Peyer's patch (tissue), 4 donors: ENCODE results near the gene RNF115.

ENCODE experiments used
- CTCF ChIP-seq, 6 experiments: fragments of 450-650 bp in 4 of 6; fragments of 200-600 bp in 2 of 6; sonication (generic) in 1 of 6; IDR thresholded peaks; one replicate each; pipeline ENCODE4 v1.5.1; 2017 to 2019; ENCODE audit warnings: antibody characterized with exemption in 6 of 6, mild to moderate bottlenecking in 3 of 6, moderate library complexity in 1 of 6
- POLR2A ChIP-seq, 2 donors: fragments of 450-650 bp; IDR thresholded peaks; one replicate each; pipeline ENCODE4 v1.5.1; 2017; ENCODE audit warnings: antibody characterized with exemption in 2 of 2, mild to moderate bottlenecking in 2 of 2, moderate library complexity in 2 of 2

GRCh38 chr1:145868232-145868631 is 44.3 kb upstream of the RNF115 start:
- TF ChIP-seq POLR2A (IDR thresholded peaks at IDR 0.05) (no peak), CTCF (IDR thresholded peaks at IDR 0.05) (no peak)
